ENCODE measurements around the gene RNF157.

- TF ChIP-seq, protein P1, sequence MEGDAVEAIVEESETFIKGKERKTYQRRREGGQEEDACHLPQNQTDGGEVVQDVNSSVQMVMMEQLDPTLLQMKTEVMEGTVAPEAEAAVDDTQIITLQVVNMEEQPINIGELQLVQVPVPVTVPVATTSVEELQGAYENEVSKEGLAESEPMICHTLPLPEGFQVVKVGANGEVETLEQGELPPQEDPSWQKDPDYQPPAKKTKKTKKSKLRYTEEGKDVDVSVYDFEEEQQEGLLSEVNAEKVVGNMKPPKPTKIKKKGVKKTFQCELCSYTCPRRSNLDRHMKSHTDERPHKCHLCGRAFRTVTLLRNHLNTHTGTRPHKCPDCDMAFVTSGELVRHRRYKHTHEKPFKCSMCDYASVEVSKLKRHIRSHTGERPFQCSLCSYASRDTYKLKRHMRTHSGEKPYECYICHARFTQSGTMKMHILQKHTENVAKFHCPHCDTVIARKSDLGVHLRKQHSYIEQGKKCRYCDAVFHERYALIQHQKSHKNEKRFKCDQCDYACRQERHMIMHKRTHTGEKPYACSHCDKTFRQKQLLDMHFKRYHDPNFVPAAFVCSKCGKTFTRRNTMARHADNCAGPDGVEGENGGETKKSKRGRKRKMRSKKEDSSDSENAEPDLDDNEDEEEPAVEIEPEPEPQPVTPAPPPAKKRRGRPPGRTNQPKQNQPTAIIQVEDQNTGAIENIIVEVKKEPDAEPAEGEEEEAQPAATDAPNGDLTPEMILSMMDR (IDR thresholded peaks at IDR 0.05 in 2 of 3, conservative IDR thresholded peaks at IDR 0.05 in 1 of 3; ENCODE audit: insufficient read depth in 2 of 3, low read depth in 1 of 3, low read length in 3 of 3) = no peak
- TF ChIP-seq JUND (IDR thresholded peaks at IDR 0.05; ENCODE audit: borderline replicate concordance, low read depth, low read length) (no peak), JUND (tag; IDR thresholded peaks at IDR 0.05; ENCODE audit: borderline replicate concordance, low read depth, low read length) (no peak), HDGF (IDR thresholded peaks at IDR 0.05) (no peak)
- TF ChIP-seq, protein P2, sequence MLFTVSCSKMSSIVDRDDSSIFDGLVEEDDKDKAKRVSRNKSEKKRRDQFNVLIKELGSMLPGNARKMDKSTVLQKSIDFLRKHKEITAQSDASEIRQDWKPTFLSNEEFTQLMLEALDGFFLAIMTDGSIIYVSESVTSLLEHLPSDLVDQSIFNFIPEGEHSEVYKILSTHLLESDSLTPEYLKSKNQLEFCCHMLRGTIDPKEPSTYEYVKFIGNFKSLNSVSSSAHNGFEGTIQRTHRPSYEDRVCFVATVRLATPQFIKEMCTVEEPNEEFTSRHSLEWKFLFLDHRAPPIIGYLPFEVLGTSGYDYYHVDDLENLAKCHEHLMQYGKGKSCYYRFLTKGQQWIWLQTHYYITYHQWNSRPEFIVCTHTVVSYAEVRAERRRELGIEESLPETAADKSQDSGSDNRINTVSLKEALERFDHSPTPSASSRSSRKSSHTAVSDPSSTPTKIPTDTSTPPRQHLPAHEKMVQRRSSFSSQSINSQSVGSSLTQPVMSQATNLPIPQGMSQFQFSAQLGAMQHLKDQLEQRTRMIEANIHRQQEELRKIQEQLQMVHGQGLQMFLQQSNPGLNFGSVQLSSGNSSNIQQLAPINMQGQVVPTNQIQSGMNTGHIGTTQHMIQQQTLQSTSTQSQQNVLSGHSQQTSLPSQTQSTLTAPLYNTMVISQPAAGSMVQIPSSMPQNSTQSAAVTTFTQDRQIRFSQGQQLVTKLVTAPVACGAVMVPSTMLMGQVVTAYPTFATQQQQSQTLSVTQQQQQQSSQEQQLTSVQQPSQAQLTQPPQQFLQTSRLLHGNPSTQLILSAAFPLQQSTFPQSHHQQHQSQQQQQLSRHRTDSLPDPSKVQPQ (CRISPR knock-in tag; IDR thresholded peaks at IDR 0.05; ENCODE audit: borderline replicate concordance) = no peak
- TF ChIP-seq, protein P3, sequence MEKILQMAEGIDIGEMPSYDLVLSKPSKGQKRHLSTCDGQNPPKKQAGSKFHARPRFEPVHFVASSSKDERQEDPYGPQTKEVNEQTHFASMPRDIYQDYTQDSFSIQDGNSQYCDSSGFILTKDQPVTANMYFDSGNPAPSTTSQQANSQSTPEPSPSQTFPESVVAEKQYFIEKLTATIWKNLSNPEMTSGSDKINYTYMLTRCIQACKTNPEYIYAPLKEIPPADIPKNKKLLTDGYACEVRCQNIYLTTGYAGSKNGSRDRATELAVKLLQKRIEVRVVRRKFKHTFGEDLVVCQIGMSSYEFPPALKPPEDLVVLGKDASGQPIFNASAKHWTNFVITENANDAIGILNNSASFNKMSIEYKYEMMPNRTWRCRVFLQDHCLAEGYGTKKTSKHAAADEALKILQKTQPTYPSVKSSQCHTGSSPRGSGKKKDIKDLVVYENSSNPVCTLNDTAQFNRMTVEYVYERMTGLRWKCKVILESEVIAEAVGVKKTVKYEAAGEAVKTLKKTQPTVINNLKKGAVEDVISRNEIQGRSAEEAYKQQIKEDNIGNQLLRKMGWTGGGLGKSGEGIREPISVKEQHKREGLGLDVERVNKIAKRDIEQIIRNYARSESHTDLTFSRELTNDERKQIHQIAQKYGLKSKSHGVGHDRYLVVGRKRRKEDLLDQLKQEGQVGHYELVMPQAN (IDR thresholded peaks at IDR 0.05; ENCODE audit: borderline replicate concordance) = no peak
- TF ChIP-seq, protein P4, sequence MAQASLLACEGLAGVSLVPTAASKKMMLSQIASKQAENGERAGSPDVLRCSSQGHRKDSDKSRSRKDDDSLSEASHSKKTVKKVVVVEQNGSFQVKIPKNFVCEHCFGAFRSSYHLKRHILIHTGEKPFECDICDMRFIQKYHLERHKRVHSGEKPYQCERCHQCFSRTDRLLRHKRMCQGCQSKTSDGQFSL (CRISPR knock-in tag; IDR thresholded peaks at IDR 0.05) = no peak
- TF ChIP-seq, protein P4 (tag; IDR thresholded peaks at IDR 0.05) = no peak
- TF ChIP-seq, protein P5, sequence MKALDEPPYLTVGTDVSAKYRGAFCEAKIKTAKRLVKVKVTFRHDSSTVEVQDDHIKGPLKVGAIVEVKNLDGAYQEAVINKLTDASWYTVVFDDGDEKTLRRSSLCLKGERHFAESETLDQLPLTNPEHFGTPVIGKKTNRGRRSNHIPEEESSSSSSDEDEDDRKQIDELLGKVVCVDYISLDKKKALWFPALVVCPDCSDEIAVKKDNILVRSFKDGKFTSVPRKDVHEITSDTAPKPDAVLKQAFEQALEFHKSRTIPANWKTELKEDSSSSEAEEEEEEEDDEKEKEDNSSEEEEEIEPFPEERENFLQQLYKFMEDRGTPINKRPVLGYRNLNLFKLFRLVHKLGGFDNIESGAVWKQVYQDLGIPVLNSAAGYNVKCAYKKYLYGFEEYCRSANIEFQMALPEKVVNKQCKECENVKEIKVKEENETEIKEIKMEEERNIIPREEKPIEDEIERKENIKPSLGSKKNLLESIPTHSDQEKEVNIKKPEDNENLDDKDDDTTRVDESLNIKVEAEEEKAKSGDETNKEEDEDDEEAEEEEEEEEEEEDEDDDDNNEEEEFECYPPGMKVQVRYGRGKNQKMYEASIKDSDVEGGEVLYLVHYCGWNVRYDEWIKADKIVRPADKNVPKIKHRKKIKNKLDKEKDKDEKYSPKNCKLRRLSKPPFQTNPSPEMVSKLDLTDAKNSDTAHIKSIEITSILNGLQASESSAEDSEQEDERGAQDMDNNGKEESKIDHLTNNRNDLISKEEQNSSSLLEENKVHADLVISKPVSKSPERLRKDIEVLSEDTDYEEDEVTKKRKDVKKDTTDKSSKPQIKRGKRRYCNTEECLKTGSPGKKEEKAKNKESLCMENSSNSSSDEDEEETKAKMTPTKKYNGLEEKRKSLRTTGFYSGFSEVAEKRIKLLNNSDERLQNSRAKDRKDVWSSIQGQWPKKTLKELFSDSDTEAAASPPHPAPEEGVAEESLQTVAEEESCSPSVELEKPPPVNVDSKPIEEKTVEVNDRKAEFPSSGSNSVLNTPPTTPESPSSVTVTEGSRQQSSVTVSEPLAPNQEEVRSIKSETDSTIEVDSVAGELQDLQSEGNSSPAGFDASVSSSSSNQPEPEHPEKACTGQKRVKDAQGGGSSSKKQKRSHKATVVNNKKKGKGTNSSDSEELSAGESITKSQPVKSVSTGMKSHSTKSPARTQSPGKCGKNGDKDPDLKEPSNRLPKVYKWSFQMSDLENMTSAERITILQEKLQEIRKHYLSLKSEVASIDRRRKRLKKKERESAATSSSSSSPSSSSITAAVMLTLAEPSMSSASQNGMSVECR (CRISPR knock-in tag; IDR thresholded peaks at IDR 0.05) = no peak
Measured at GRCh38 chr17:76135810-76136188, 104.5 kb downstream of the RNF157 start.
